ENCODE results near the gene RCOR1. TPM values are rescaled to one million over a fixed set of nuclear protein-coding genes. Genes with fewer than 3 reads are reported as not detected.
"Not testable (repeated sequence)": the region's sequence is repeated elsewhere in the genome, so short reads cannot be mapped to it uniquely, and the experiment has no call there.

The RCOR1 gene
- total RNA-seq (28.1 TPM), polyA plus RNA-seq (1 to 10 TPM in 1 of 4 donors, under 1 TPM in 3; 0.40 to 1.2 (median 0.48) TPM)

DNA sequence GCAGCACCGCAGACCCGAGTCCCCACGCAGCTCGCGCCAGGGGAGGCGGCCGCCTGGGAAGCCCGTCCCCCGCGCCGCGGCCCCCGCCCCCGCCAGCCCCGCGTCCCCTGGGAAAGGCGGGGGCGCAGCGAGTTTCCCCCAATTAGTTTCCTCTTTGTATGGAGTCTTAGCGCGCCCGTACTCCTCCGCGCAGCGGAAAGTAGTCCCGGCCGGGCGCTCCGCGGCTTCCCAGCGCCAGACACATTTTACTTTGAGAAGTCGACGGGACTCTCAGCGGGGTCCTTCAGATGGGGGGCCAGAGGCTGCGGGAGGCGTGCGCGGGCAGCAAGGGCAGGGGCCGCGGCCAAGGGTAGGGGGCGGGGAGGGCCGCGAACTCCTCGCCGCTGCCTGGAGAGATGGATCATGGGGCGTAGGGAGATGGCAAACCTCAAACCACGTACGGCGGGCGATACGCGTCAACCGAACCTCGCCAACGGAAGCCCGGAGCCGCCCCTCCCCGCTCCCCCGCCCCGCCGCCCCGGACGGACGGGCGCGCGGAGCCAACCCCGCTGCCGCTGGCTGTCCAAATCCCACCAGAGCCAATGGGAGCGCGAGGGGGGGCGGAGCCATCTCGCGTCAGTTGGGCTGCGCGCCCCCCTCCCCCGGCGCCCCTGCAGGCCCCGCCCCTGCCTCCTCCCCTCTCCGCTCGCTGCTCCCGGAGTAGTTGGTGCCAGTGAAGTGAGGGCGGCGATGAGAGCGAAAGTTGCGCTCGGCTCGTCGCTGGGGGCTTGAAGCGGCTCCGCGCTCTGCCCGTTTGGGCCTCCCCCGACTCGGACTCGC lies at the start of gene RCOR1:
Gene RCOR1 (plus strand): TSS at position 706 of the 819 bp plus-strand sequence. CDS start 238 bp downstream, outside the sequence.
- Mint-ChIP-seq H3K27me3 (peaks cover 20% of the 10 kb centered on the region), H3K27ac (peak within 1 kb of the TSS; percentile 94 to 97 (median 96)), H3K9me3 (no peaks in the 10 kb centered on the region), H3K36me3 (no peaks in the 10 kb centered on the region), H3K4me1 (peaks cover 5 to 43% (median 21%) of the 10 kb centered on the region in 4 donors), H3K4me3 (peak within 1 kb of the TSS; percentile 92 to 99 (median 98))
- no peaks in the 10 kb centered on the region for H3K36me3 ChIP-seq (ENCODE audit: control insufficient read depth, insufficient read depth, low read length)
- peaks cover 24% of the 10 kb centered on the region for H3K4me1 ChIP-seq (ENCODE audit: control insufficient read depth, insufficient read depth, low read length, poor library complexity, severe bottlenecking)
- peak; percentile 96 to 98 (median 97) for DNase-seq
- no peaks in the 10 kb centered on the region for H3K27me3 ChIP-seq (ENCODE audit: control insufficient read depth, insufficient read depth, low read length)
- H3K4me3 ChIP-seq (ENCODE audit: low read depth, low read length), result peak within 1 kb of the TSS; percentile 74
- H3K27ac ChIP-seq (ENCODE audit: insufficient read depth, low read length, poor library complexity, severe bottlenecking), result peak within 1 kb of the TSS; percentile 92
- peak; percentile 86 to 87 for ATAC-seq (ENCODE audit: low read depth in 2 of 2)
- no peaks in the 10 kb centered on the region for H3K9me3 ChIP-seq (ENCODE audit: control insufficient read depth in 2 of 2, low read length in 2 of 2)

GRCh38 chr14:102544046-102544746 lies 48.3 kb upstream of the RCOR1 start:
- Mint-ChIP-seq H3K4me3 (no peak overlapping the region), H3K27ac (no peak overlapping the region), H3K4me1 (peaks cover 0 to 3% (median 0%) of the 10 kb centered on the region in 4 donors), H3K36me3 (no peaks in the 10 kb centered on the region), H3K27me3 (peaks cover 46% of the 10 kb centered on the region), H3K9me3 (peaks cover 0 to 4% (median 0%) of the 10 kb centered on the region in 7 donors)
- DNase-seq, result no peak
- Histone ChIP-seq H3K4me3 (ENCODE audit: low read depth, low read length) (no peak overlapping the region), H3K9me3 (ENCODE audit: control insufficient read depth in 2 of 2, low read length in 2 of 2) (no peaks in the 10 kb centered on the region), H3K27ac (ENCODE audit: insufficient read depth, low read length, poor library complexity, severe bottlenecking) (no peak overlapping the region), H3K27me3 (ENCODE audit: control insufficient read depth, insufficient read depth, low read length) (no peaks in the 10 kb centered on the region), H3K36me3 (ENCODE audit: control insufficient read depth, insufficient read depth, low read length) (no peaks in the 10 kb centered on the region), H3K4me1 (ENCODE audit: control insufficient read depth, insufficient read depth, low read length, poor library complexity, severe bottlenecking) (peaks cover 13% of the 10 kb centered on the region)
- ATAC-seq (ENCODE audit: low read depth in 2 of 2), result no peak

DNA sequence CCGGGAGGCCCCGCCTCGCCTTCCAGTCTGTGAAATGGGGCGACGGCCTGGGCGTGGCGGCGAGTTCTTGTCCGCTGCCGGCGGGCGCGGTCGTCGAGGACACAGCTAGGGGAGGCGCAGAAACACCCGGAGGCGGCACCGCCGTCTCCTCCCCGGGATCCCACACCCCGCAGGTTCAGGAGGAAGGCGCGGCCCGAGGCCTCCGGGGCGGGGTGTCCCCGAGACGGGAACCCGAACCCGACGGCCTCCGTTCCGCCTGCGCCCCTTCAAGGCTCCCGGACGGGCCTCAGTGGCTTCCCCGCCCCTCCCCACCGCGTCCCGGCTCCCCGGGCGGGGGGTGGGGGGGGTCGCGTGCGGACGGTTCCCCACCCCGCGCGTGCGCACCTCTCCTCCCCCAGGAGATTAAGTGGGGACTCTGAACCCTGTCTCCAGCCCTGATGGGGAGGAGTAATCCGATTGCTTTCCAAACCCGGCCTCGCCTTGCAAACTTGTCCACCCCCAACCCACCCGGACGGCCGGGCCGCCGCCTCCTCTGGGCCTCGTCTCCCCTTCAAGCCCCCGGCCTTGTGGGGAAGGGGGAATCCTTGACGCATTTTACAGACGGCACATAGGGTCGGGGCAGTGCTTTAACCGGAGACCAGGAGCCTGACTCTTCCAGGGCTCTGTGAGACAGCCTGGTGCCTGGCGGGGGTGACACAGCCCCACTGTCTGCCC lies 47.5 kb upstream of the RCOR1 start:
- Histone ChIP-seq H3K27me3 (ENCODE audit: control insufficient read depth, insufficient read depth, low read length) (no peaks in the 10 kb centered on the region), H3K9me3 (ENCODE audit: control insufficient read depth in 2 of 2, low read length in 2 of 2) (no peaks in the 10 kb centered on the region), H3K4me3 (ENCODE audit: low read depth, low read length) (no peak overlapping the region), H3K36me3 (ENCODE audit: control insufficient read depth, insufficient read depth, low read length) (no peaks in the 10 kb centered on the region), H3K27ac (ENCODE audit: insufficient read depth, low read length, poor library complexity, severe bottlenecking) (no peak overlapping the region), H3K4me1 (ENCODE audit: control insufficient read depth, insufficient read depth, low read length, poor library complexity, severe bottlenecking) (peaks cover 13% of the 10 kb centered on the region)
- peaks cover 48% of the 10 kb centered on the region for H3K27me3 Mint-ChIP-seq
- peak overlapping the region in 2 of 4 donors; percentile 38 to 50 for H3K4me3 Mint-ChIP-seq
- no peaks in the 10 kb centered on the region for H3K36me3 Mint-ChIP-seq
- peak in 2 of 3 donors; percentile 15 to 72 for DNase-seq
- peaks cover 0 to 4% (median 0%) of the 10 kb centered on the region in 7 donors for H3K9me3 Mint-ChIP-seq
- peak; percentile 32 to 56 for ATAC-seq (ENCODE audit: low read depth in 2 of 2)
- H3K4me1 Mint-ChIP-seq, result peaks cover 0 to 3% (median 0%) of the 10 kb centered on the region in 4 donors
- peak overlapping the region in 1 of 3 donors; percentile 26 for H3K27ac Mint-ChIP-seq

DNA sequence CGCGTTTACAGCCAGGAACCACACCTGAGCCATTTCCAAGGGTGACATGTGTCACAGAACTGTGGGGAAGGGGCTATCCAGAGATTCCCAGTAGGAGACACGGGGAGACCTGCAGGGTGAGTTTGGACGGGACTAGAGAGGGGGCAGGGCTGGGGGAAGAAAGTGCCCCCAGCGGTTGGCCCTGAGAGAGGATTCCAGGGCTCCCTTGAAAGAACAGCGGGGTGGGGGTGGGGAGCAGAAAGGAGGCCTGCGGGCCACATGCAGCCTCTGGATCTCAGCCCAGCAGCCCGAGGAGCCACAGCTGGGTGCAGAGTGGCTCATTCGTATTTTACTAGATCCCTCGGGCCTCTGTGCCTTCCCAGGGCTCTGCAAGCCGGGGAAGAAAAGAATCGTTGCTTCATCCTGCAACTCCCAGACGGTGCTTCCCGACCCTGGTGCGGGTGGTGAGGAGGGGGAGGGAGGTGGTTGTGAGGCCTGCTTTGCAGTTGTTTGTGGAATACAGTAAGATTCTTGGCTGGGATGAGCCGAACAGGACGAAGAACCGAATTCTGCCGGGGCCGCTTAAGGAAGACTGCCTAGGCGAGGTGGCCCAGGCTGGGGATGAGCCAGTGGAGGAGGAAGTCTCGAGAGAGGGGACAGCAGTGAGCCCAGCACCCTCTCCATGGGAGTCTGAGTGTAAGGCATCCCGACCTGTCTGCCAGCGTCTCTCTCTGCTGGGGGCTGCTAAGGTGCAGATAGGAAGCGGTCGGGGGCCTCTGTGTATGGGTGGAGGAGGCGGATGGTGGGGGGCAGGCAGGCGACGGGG lies 46.8 kb upstream of the RCOR1 start:
- no peak overlapping the region for H3K4me3 ChIP-seq (ENCODE audit: low read depth, low read length)
- Mint-ChIP-seq H3K36me3 (no peaks in the 10 kb centered on the region), H3K27ac (peak overlapping the region in 1 of 3 donors; percentile 26), H3K4me1 (peaks cover 0 to 3% (median 0%) of the 10 kb centered on the region in 4 donors), H3K27me3 (peaks cover 53% of the 10 kb centered on the region), H3K4me3 (peak overlapping the region in 2 of 4 donors; percentile 47 to 50), H3K9me3 (peaks cover 0 to 4% (median 0%) of the 10 kb centered on the region in 7 donors)
- ATAC-seq (ENCODE audit: low read depth in 2 of 2), result no peak
- H3K9me3 ChIP-seq (ENCODE audit: control insufficient read depth in 2 of 2, low read length in 2 of 2), result no peaks in the 10 kb centered on the region
- H3K4me1 ChIP-seq (ENCODE audit: control insufficient read depth, insufficient read depth, low read length, poor library complexity, severe bottlenecking), result peaks cover 13% of the 10 kb centered on the region
- DNase-seq, result no peak
- no peaks in the 10 kb centered on the region for H3K36me3 ChIP-seq (ENCODE audit: control insufficient read depth, insufficient read depth, low read length)
- no peak overlapping the region for H3K27ac ChIP-seq (ENCODE audit: insufficient read depth, low read length, poor library complexity, severe bottlenecking)
- H3K27me3 ChIP-seq (ENCODE audit: control insufficient read depth, insufficient read depth, low read length), result no peaks in the 10 kb centered on the region

GRCh38 chr14:102548616-102549240 lies 43.7 kb upstream of the RCOR1 start:
- no peak for DNase-seq
- peak overlapping the region in 2 of 4 donors; percentile 18 to 35 for H3K4me3 Mint-ChIP-seq
- peak overlapping the region in 2 of 3 donors; percentile 53 to 64 for H3K27ac Mint-ChIP-seq
- Histone ChIP-seq H3K9me3 (ENCODE audit: control insufficient read depth in 2 of 2, low read length in 2 of 2) (no peaks in the 10 kb centered on the region), H3K27me3 (ENCODE audit: control insufficient read depth, insufficient read depth, low read length) (no peaks in the 10 kb centered on the region), H3K27ac (ENCODE audit: insufficient read depth, low read length, poor library complexity, severe bottlenecking) (no peak overlapping the region), H3K36me3 (ENCODE audit: control insufficient read depth, insufficient read depth, low read length) (no peaks in the 10 kb centered on the region), H3K4me1 (ENCODE audit: control insufficient read depth, insufficient read depth, low read length, poor library complexity, severe bottlenecking) (peaks cover 13% of the 10 kb centered on the region), H3K4me3 (ENCODE audit: low read depth, low read length) (no peak overlapping the region)
- peaks cover 0 to 3% (median 0%) of the 10 kb centered on the region in 4 donors for H3K4me1 Mint-ChIP-seq
- peaks cover 53% of the 10 kb centered on the region for H3K27me3 Mint-ChIP-seq
- H3K36me3 Mint-ChIP-seq, result no peaks in the 10 kb centered on the region
- H3K9me3 Mint-ChIP-seq, result peaks cover 0 to 5% (median 0%) of the 10 kb centered on the region in 7 donors
- ATAC-seq (ENCODE audit: low read depth in 2 of 2), result no peak

GRCh38 chr14:102550927-102551401 lies 41.5 kb upstream of the RCOR1 start:
- H3K4me3 Mint-ChIP-seq; H3K4me1 Mint-ChIP-seq; H3K9me3 Mint-ChIP-seq; H3K36me3 ChIP-seq (ENCODE audit: control insufficient read depth, insufficient read depth, low read length); H3K27ac Mint-ChIP-seq; H3K4me3 ChIP-seq (ENCODE audit: low read depth, low read length); H3K4me1 ChIP-seq (ENCODE audit: control insufficient read depth, insufficient read depth, low read length, poor library complexity, severe bottlenecking); H3K9me3 ChIP-seq (ENCODE audit: control insufficient read depth in 2 of 2, low read length in 2 of 2); H3K36me3 Mint-ChIP-seq; DNase-seq; H3K27ac ChIP-seq (ENCODE audit: insufficient read depth, low read length, poor library complexity, severe bottlenecking); ATAC-seq (ENCODE audit: low read depth in 2 of 2); H3K27me3 ChIP-seq (ENCODE audit: control insufficient read depth, insufficient read depth, low read length): not testable (repeated sequence)
- peaks cover 38% of the 10 kb centered on the region for H3K27me3 Mint-ChIP-seq
